HG03139 (cell line): ENCODE results near the gene EXT2.

ENCODE experiments used
- ATAC-seq: cut with Tn5 transposase; IDR thresholded peaks from one replicate; pipeline ENCODE4 v1.9.1; 2021; ENCODE audit not compliant: unreplicated experiment

EXT2 gene

GRCh38 chr11:44235765-44236201 lies 140.3 kb downstream of the EXT2 start:
- ATAC-seq = no peak

- no peak for ATAC-seq
Measured at GRCh38 chr11:44236296-44236695, 140.8 kb downstream of the EXT2 start.

DNA sequence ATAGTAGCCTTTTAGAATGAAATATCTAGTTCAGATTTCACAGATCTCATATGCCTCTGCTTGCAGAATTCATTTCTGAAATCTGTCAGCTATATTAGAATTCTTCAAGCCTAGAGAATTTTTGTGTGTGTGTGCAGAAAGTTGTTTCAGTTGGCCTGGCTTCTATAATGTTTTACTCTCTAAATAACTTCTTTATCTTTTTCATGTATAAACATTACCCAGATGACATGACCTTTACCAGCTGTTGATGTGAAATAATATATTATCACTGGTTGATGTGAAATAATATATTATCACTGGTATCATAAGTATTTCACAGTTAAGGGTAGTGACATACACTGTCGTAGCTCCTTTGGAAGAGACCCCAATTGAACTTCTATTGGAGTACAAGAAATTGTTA lies 141.7 kb downstream of the EXT2 start:
- no peak for ATAC-seq

GRCh38 chr11:44241851-44242250 lies 146.4 kb downstream of the EXT2 start:
- no peak for ATAC-seq

DNA sequence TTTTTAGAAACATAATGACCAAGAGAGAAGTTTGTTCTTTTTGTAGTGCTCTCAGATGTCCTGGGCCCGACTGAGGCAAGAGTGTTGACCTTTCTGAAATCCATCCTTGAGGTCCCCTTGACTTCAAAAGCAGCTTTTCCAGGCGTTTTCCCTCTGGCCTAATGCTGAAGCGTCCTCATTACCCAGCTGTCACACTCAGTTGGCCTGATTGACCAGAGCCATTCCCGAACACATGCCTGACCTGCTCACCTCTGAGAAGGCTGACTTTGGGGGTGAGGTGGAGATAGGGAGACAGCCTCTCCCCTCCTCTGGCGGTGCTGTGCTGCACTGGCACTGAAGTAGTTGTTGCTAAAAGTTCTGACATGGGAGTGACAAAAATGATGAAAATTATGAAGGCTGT lies 147.6 kb downstream of the EXT2 start:
- no peak for ATAC-seq

GRCh38 chr11:44243595-44244343 lies 148.3 kb downstream of the EXT2 start:
- ATAC-seq = no peak

DNA sequence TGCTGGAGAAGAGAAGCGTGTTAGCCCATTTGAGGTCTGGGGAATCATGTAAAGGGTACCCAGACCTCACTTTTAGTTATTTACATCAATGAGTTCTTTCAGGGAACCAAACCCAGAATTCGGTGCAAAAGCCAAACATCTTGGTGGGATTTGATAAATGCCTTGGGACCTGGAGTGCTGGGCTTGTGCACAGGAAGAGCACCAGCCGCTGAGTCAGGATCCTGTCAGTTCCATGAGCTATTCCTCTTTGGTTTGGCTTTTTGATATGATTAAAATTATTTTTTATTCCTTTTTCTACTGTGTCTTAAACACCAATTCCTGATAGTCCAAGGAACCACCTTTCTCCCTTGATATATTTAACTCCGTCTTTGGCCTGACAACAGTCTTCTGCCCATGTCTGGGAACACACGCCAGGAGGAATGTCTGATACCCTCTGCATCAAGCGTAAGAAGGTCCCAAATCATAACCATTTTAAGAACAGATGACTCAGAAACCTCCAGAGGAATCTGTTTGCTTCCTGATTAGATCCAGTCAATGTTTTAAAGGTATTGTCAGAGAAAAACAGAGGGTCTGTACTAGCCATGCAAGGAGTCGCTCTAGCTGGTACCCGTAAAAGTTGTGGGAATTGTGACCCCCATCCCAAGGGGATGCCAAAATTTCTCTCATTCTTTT lies 149.3 kb downstream of the EXT2 start:
- ATAC-seq = no peak

DNA sequence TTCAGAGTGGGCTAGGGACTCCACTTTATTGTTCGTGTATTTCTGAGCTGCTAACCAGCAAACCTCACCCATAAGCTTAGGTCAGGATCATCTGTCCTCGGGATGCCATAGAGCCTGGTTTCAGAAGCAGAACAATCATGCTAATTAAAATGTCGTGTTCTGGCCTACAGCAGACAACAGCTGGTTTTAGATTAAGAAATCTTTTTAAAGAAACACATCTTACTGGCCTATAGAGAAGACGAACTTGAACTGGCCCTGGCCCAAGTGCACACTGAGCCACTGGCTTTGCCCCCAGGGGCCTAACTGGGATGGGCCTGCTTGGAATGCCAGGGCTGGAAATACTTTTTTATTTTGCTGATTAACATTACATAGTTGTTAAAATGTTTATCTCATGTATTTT lies 151.2 kb downstream of the EXT2 start:
- no peak for ATAC-seq

DNA sequence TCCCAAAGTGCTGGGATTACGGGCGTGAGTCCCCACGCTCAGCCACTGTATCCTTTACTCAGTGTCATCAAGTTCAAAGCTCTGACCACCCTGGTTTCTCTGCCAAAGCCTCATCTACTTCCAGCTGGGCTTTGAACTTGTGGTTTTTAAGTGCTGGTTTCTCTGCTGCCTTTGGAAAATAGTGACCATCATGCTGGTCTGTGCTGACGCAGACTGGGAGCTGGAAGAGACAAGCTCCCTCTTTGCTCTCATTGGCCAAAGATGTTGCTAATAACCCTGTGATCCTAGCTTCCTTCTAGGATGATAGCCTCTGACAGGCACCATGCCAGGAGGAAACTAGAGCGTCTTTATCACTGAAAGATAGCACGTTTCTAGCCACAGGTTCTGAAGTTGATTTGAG lies 152.0 kb downstream of the EXT2 start:
- ATAC-seq = no peak

GRCh38 chr11:44248109-44248508 lies 152.6 kb downstream of the EXT2 start:
- no peak for ATAC-seq

DNA sequence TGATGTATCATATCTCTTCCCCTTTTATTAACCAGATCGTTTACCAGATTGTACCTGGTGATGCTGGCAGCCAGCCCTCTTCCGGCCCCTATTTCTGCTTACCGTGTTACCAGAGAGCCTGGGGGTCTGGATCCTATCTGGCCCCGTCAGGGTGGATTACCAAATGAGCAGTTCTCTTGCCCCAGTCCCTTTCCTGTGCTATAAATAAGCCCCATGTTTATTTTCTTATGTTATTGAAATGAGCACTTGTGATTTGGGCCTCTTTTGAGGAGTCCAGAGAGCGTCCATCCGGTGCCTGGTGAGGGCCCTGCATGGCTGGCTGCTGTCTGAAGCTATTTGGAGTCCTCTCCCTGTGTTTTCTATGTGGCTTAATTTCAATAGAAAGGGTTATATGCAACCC lies 154.9 kb downstream of the EXT2 start:
- no peak for ATAC-seq

DNA sequence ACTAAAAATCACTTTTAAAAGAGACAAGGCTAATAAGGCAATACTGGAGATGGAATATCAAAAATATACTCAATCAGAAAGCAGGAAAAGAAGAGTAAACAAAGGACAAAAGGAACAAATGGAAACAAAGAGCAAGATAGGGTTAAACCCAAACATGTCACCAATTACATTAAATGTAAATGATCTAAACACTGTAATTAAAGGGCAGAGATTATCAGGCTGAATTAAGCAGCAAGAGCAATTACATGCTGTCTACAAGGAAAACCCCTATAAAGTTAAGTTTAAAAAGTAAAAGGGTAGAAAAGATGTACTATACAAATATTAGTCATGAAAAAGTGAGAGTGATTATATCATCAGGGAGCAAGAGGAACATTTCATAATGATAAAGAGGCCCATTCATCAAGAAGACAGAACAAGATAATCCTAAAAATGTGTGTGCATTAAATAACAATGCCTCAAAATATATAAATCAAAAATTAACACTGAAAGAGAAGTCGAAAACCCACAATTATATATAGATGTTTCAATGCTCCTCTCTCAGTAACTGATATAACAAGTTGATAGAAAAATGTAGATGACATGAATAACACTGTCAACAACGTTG lies 157.6 kb downstream of the EXT2 start:
- no peak for ATAC-seq

DNA sequence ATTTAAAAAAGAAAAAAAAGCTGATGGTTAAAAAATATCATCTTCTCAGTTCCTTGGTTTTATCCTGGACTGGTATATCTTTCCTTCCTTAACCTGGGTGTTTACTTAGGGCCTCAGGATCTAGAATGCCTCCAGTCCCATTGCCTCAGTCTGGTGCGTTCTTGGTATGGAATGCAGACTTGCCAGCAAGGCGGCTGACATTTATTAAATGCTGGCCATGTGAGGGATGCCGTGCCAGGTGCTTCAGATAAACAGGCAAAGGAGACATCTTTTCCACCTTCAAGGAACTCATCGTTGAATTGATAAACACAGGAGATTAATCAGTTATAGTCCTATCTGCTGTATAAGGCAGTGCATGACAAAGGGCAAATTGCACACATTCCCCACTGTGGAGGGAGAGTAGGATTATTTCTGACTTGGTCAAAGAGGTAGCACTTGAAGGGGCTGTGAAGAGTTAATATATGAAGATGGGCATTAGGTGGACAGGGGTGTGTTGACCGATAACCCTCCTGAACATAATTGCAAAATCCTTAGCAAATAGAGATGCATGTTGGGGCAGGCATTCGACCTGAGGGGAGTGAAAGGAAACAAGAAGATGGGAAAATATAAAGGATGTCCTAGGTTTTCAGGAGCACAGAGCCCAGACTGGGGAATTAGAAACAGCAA lies 160.1 kb downstream of the EXT2 start:
- no peak for ATAC-seq

GRCh38 chr11:44256673-44257291 lies 161.3 kb downstream of the EXT2 start:
- ATAC-seq = no peak

DNA sequence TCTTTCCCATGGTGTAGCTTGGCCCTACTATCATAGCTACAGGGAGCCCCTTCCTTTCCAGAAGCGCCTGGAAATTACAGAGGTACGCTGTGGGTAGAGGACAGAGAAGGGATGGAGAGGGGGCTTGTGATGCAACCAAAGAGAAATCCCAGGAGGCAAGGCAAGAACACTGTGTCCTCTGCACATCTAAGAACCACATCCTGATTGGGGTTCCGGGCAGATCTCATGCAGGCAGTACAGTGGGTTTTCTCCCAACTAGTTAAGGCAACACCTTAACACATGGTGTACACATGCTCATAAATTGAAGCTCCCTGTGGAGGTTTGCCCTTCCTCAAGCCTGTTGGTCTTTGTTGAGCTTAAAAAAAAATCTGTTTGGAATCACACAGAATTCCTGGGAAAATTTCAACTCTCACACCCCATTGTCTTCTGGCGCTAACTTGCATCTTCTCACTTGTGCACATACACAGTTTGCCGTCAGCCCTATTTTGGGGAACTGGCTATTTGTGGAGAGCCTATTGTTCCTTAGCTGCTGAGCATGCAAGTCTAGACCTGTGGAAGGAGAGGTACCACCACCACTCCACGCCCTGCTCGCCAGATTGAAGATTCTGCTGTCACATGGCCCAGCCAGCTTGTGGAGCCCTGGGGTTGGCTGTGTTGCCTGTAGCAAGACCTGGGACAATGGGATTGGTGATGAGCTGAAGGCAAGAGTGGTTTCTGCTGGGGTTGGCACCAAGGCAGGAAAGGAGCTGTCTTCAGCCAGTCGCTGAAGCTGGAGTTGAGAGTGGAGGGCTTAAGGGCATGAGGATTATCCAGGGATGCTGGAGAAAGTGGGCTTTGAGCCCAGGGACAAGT lies 162.1 kb downstream of the EXT2 start:
- no peak for ATAC-seq

DNA sequence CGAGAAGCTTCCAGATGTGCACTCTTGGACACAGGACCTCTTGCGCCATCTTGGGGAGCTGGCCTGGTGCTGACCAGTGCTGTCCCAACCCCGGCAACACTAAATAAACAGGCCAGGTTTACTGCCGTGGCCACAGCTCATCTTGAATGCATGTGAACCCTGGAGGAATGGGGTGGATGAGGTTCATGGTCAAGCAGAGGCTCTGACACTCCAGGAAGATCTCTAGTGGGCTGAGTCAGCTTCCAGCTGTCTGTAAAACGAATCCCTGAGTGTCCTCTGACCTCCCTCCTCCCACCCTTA lies 162.7 kb downstream of the EXT2 start:
- ATAC-seq = no peak

DNA sequence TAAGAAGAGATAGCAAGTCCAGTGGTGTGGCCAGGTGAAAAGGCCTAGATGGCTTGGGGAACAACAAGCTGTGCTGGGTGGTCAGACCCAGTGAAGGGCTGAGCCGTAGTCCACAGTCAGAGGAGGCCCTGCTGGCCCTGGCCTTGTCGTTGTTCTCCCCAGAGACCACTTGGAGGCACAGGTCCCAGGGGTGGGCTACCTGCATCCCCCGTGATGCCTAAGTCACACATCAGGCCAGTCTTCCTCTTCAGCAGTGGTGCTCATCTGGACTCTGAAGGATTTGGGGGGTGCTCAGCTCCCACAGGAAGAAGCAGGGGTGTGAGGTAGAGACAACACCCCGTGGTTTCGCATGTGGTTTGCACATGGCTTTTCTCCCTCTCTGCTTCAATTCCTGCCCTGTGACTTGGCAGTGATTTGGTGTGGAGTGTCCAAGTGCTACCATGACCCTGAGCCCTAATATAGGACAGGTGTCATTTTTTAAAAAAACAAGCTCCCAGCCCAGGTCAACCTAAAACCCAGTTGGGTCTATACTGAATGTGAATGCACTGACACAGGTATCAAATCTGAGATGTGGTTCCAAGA lies 163.5 kb downstream of the EXT2 start:
- ATAC-seq = no peak

GRCh38 chr11:44260081-44260480 lies 164.6 kb downstream of the EXT2 start:
- no peak for ATAC-seq

GRCh38 chr11:44261800-44262591 lies 166.5 kb downstream of the EXT2 start:
- no peak for ATAC-seq
